ENCODE data around the gene TMPRSS9.
A peak's percentile ranks its signal among the peaks of the same experiment; 100 is the strongest.

TMPRSS9 gene

GRCh38 chr19:2359992-2360685, at the start of gene TMPRSS9:
TMPRSS9 (plus strand) TSS chr19:2360265; CDS start chr19:2389786, 29,521 bp downstream.
- Mint-ChIP-seq H3K4me1 (peaks cover 6 to 8% of the 10 kb centered on the region in 2 donors), H3K27ac (peak within 1 kb of the TSS; percentile 52), H3K36me3 (peaks cover 2 to 11% of the 10 kb centered on the region in 2 donors), H3K27me3 (peaks cover 7 to 9% of the 10 kb centered on the region in 2 donors), H3K9me3 (peaks cover 0 to 3% of the 10 kb centered on the region in 2 donors), H3K4me3 (no peak within 1 kb of the TSS)
- ATAC-seq (replicated peaks): peak; percentile 48 to 51
- no peak for DNase-seq

GRCh38 chr19:2311093-2311492, 49.0 kb upstream of the TMPRSS9 start:
- Mint-ChIP-seq H3K27ac (no peak overlapping the region), H3K27me3 (peaks cover 19 to 45% of the 10 kb centered on the region in 2 donors), H3K4me1 (peaks cover 25 to 46% of the 10 kb centered on the region in 2 donors)

GRCh38 chr19:2312820-2313501, 47.1 kb upstream of the TMPRSS9 start:
- Mint-ChIP-seq H3K27me3 (peaks cover 12 to 32% of the 10 kb centered on the region in 2 donors), H3K4me1 (peaks cover 28 to 43% of the 10 kb centered on the region in 2 donors), H3K9me3 (peaks cover 7 to 9% of the 10 kb centered on the region in 2 donors), H3K27ac (peak overlapping the region; percentile 37), H3K36me3 (peaks cover 0 to 5% of the 10 kb centered on the region in 2 donors), H3K4me3 (no peak overlapping the region)
- DNase-seq (no peak), ATAC-seq (replicated peaks) (no peak)

More at GRCh38 chr19:2311093-2311492, 49.0 kb upstream of the TMPRSS9 start:
- Mint-ChIP-seq H3K36me3 (peaks cover 0 to 5% of the 10 kb centered on the region in 2 donors), H3K9me3 (peaks cover 7 to 9% of the 10 kb centered on the region in 2 donors), H3K4me3 (no peak overlapping the region)
- DNase-seq (no peak), ATAC-seq (replicated peaks) (no peak)

GRCh38 chr19:2315121-2315817, 44.8 kb upstream of the TMPRSS9 start:
- peaks cover 34 to 49% of the 10 kb centered on the region in 2 donors for H3K4me1 Mint-ChIP-seq
- H3K27ac Mint-ChIP-seq: peak overlapping the region; percentile 68
- H3K36me3 Mint-ChIP-seq: peaks cover 0 to 5% of the 10 kb centered on the region in 2 donors
- H3K27me3 Mint-ChIP-seq: peaks cover 7 to 13% of the 10 kb centered on the region in 2 donors
- ATAC-seq (replicated peaks) (no peak), DNase-seq (no peak)
- H3K4me3 Mint-ChIP-seq: peak overlapping the region; percentile 20 to 30
- H3K9me3 Mint-ChIP-seq: peaks cover 7 to 9% of the 10 kb centered on the region in 2 donors

- Mint-ChIP-seq H3K27me3 (peaks cover 7% of the 10 kb centered on the region in 2 donors), H3K4me3 (peak overlapping the region; percentile 20 to 30), H3K9me3 (peaks cover 7 to 9% of the 10 kb centered on the region in 2 donors), H3K27ac (peak overlapping the region; percentile 68), H3K4me1 (peaks cover 34 to 49% of the 10 kb centered on the region in 2 donors), H3K36me3 (peaks cover 2 to 5% of the 10 kb centered on the region in 2 donors)
- peak; percentile 79 to 82 for ATAC-seq (replicated peaks)
- DNase-seq: peak; percentile 51
Measured at GRCh38 chr19:2315818-2316353, 44.2 kb upstream of the TMPRSS9 start.

- Mint-ChIP-seq H3K4me1 (peaks cover 34 to 49% of the 10 kb centered on the region in 2 donors), H3K36me3 (peaks cover 5 to 6% of the 10 kb centered on the region in 2 donors), H3K27me3 (peaks cover 7% of the 10 kb centered on the region in 2 donors), H3K9me3 (peaks cover 7 to 9% of the 10 kb centered on the region in 2 donors), H3K4me3 (no peak overlapping the region), H3K27ac (peak overlapping the region; percentile 33)
- ATAC-seq (replicated peaks): no peak
- no peak for DNase-seq
Measured at GRCh38 chr19:2317300-2317699, 42.8 kb upstream of the TMPRSS9 start.

GRCh38 chr19:2317756-2318155, 42.3 kb upstream of the TMPRSS9 start:
- Mint-ChIP-seq H3K4me1 (peaks cover 34 to 49% of the 10 kb centered on the region in 2 donors), H3K27ac (peak overlapping the region; percentile 33), H3K36me3 (peaks cover 5 to 6% of the 10 kb centered on the region in 2 donors), H3K4me3 (no peak overlapping the region), H3K9me3 (peaks cover 7 to 9% of the 10 kb centered on the region in 2 donors), H3K27me3 (peaks cover 6 to 7% of the 10 kb centered on the region in 2 donors)
- ATAC-seq (replicated peaks) (no peak), DNase-seq (no peak)

- H3K4me1 Mint-ChIP-seq: peaks cover 36 to 52% of the 10 kb centered on the region in 2 donors
- H3K27ac Mint-ChIP-seq: no peak overlapping the region
- H3K27me3 Mint-ChIP-seq: no peaks in the 10 kb centered on the region
- peaks cover 11 to 15% of the 10 kb centered on the region in 2 donors for H3K36me3 Mint-ChIP-seq
- DNase-seq: no peak
- ATAC-seq (replicated peaks): peak in 1 of 2 donors; percentile 17
- peaks cover 7 to 9% of the 10 kb centered on the region in 2 donors for H3K9me3 Mint-ChIP-seq
- peak overlapping the region in 1 of 2 donors; percentile 3 for H3K4me3 Mint-ChIP-seq
Measured at GRCh38 chr19:2318923-2319322, 41.1 kb upstream of the TMPRSS9 start.

- Mint-ChIP-seq H3K4me3 (no peak overlapping the region), H3K27ac (peak overlapping the region; percentile 20), H3K4me1 (peaks cover 41 to 58% of the 10 kb centered on the region in 2 donors), H3K36me3 (peaks cover 17 to 21% of the 10 kb centered on the region in 2 donors), H3K27me3 (no peaks in the 10 kb centered on the region), H3K9me3 (peaks cover 7% of the 10 kb centered on the region in 2 donors)
- no peak for ATAC-seq (replicated peaks)
- DNase-seq: no peak
Measured at GRCh38 chr19:2319551-2319950, 40.5 kb upstream of the TMPRSS9 start.

- peaks cover 3 to 4% of the 10 kb centered on the region in 2 donors for H3K9me3 Mint-ChIP-seq
- DNase-seq (no peak), ATAC-seq (replicated peaks) (no peak)
- no peak overlapping the region for H3K4me3 Mint-ChIP-seq
- H3K27me3 Mint-ChIP-seq: no peaks in the 10 kb centered on the region
- H3K36me3 Mint-ChIP-seq: peaks cover 21% of the 10 kb centered on the region in 2 donors
- H3K4me1 Mint-ChIP-seq: peaks cover 46 to 63% of the 10 kb centered on the region in 2 donors
- H3K27ac Mint-ChIP-seq: peak overlapping the region; percentile 71
Measured at GRCh38 chr19:2320049-2320448, 40.0 kb upstream of the TMPRSS9 start.

- Mint-ChIP-seq H3K27me3 (no peaks in the 10 kb centered on the region), H3K27ac (peak overlapping the region; percentile 31), H3K9me3 (no peaks in the 10 kb centered on the region), H3K4me1 (peaks cover 49 to 66% of the 10 kb centered on the region in 2 donors), H3K36me3 (peaks cover 26 to 27% of the 10 kb centered on the region in 2 donors), H3K4me3 (no peak overlapping the region)
- ATAC-seq (replicated peaks): no peak
- no peak for DNase-seq
Measured at GRCh38 chr19:2320939-2321338, 39.1 kb upstream of the TMPRSS9 start.

GRCh38 chr19:2321565-2322283, 38.3 kb upstream of the TMPRSS9 start:
- no peak for DNase-seq
- no peaks in the 10 kb centered on the region for H3K27me3 Mint-ChIP-seq
- peak overlapping the region; percentile 77 for H3K27ac Mint-ChIP-seq
- peaks cover 30 to 33% of the 10 kb centered on the region in 2 donors for H3K36me3 Mint-ChIP-seq
- no peak for ATAC-seq (replicated peaks)
- no peaks in the 10 kb centered on the region for H3K9me3 Mint-ChIP-seq
- H3K4me3 Mint-ChIP-seq: no peak overlapping the region
- peaks cover 47 to 66% of the 10 kb centered on the region in 2 donors for H3K4me1 Mint-ChIP-seq

GRCh38 chr19:2323707-2324106, 36.4 kb upstream of the TMPRSS9 start:
- H3K27ac Mint-ChIP-seq: no peak overlapping the region

More at GRCh38 chr19:2323707-2324106, 36.4 kb upstream of the TMPRSS9 start:
- H3K4me3 Mint-ChIP-seq: no peak overlapping the region
- no peak for ATAC-seq (replicated peaks)
- peaks cover 49 to 64% of the 10 kb centered on the region in 2 donors for H3K4me1 Mint-ChIP-seq
- peaks cover 33 to 38% of the 10 kb centered on the region in 2 donors for H3K36me3 Mint-ChIP-seq
- H3K27me3 Mint-ChIP-seq: no peaks in the 10 kb centered on the region
- H3K9me3 Mint-ChIP-seq: no peaks in the 10 kb centered on the region
- no peak for DNase-seq
